H9 (cell line): Measurements from ENCODE around the gene IARS1. TPM values are rescaled to one million over a fixed set of nuclear protein-coding genes. Genes with fewer than 3 reads are reported as not detected.

Source experiments
- DNase-seq: peaks from one replicate; pipeline ENCODE4 v3.0.0-alpha.2; 2017
- H2AFZ ChIP-seq: one replicate; pipeline ENCODE4 v1.6.1; 2013; ENCODE audit warnings: mild to moderate bottlenecking, low read length, control low read depth, moderate library complexity
- H2AK5ac ChIP-seq: 2 replicates; pipeline ENCODE4 v1.6.1; 2013; ENCODE audit warnings: low read length, control low read depth, mixed read lengths; ENCODE audit not compliant: insufficient read length
- H2BK120ac ChIP-seq: one replicate; pipeline ENCODE4 v1.6.1; 2013; ENCODE audit warnings: low read depth, mild to moderate bottlenecking, low read length, control low read depth, inconsistent platforms; ENCODE audit not compliant: poor library complexity, severe bottlenecking
- H2BK12ac ChIP-seq: 2 replicates; pipeline ENCODE4 v1.6.1; 2013; ENCODE audit warnings: low read length, control low read depth, mixed read lengths, low read depth; ENCODE audit not compliant: insufficient read length
- H2BK15ac ChIP-seq: 2 replicates; pipeline ENCODE4 v1.6.1; 2013; ENCODE audit warnings: low read depth, low read length, control low read depth
- H2BK20ac ChIP-seq: one replicate; pipeline ENCODE4 v1.6.1; 2013; ENCODE audit warnings: low read depth, mild to moderate bottlenecking, low read length, control low read depth, inconsistent platforms; ENCODE audit not compliant: poor library complexity, severe bottlenecking
- H2BK5ac ChIP-seq: 2 replicates; pipeline ENCODE4 v1.6.1; 2013; ENCODE audit warnings: low read length, control low read depth, mixed read lengths; ENCODE audit not compliant: insufficient read length
- H3K14ac ChIP-seq: 2 replicates; pipeline ENCODE4 v1.6.1; 2013; ENCODE audit warnings: low read length, control low read depth; ENCODE audit not compliant: insufficient read depth
- H3K18ac ChIP-seq: 2 replicates; pipeline ENCODE4 v1.6.1; 2013; ENCODE audit warnings: low read depth, mild to moderate bottlenecking, mixed read lengths, low read length, control low read depth; ENCODE audit not compliant: insufficient read length
- H3K23ac ChIP-seq: 2 replicates; pipeline ENCODE4 v1.6.1; 2013; ENCODE audit warnings: low read length, control low read depth, mixed read lengths, low read depth; ENCODE audit not compliant: insufficient read length
- H3K23me2 ChIP-seq: 2 replicates; pipeline ENCODE4 v1.6.1; 2013; ENCODE audit warnings: low read depth, mild to moderate bottlenecking, mixed read lengths, low read length, control low read depth; ENCODE audit not compliant: insufficient read length, poor library complexity, severe bottlenecking
- H3K27ac ChIP-seq: 2 replicates; pipeline ENCODE4 v1.5.1; 2013; ENCODE audit warnings: low read length, control low read depth, mixed read lengths, low read depth; ENCODE audit not compliant: insufficient read length
- H3K27me3 ChIP-seq: 2 replicates; pipeline ENCODE4 v1.6.1; 2013; ENCODE audit warnings: low read length, control low read depth, inconsistent platforms; ENCODE audit not compliant: insufficient read depth
- H3K4ac ChIP-seq: 2 replicates; pipeline ENCODE4 v1.6.1; 2013; ENCODE audit warnings: low read depth, mild to moderate bottlenecking, control low read depth, inconsistent platforms, low read length, moderate library complexity
- H3K4me1 ChIP-seq: 2 replicates; pipeline ENCODE4 v1.6.1; 2013; ENCODE audit warnings: low read length, control low read depth, inconsistent platforms; ENCODE audit not compliant: insufficient read depth
- H3K4me2 ChIP-seq: 2 replicates; pipeline ENCODE4 v1.6.1; 2013; ENCODE audit warnings: low read length, control low read depth, mixed read lengths; ENCODE audit not compliant: insufficient read length, insufficient read depth
- H3K56ac ChIP-seq: 2 replicates; pipeline ENCODE4 v1.6.1; 2013; ENCODE audit warnings: low read depth, mild to moderate bottlenecking, mixed read lengths, low read length, control low read depth; ENCODE audit not compliant: insufficient read length
- H3K79me1 ChIP-seq: 2 replicates; pipeline ENCODE4 v1.6.1; 2013; ENCODE audit warnings: low read depth, mild to moderate bottlenecking, moderate library complexity, low read length, control low read depth, inconsistent platforms; ENCODE audit not compliant: insufficient read depth, poor library complexity, severe bottlenecking
- H3K79me2 ChIP-seq: 2 replicates; pipeline ENCODE4 v1.6.1; 2013; ENCODE audit warnings: low read length, control low read depth, inconsistent platforms; ENCODE audit not compliant: insufficient read depth
- H3K9ac ChIP-seq: 2 replicates; pipeline ENCODE4 v1.6.1; 2013; ENCODE audit warnings: low read length, control low read depth, mixed read lengths; ENCODE audit not compliant: insufficient read length; ENCODE audit errors: extremely low read depth
- H3K9me3 ChIP-seq: one replicate; pipeline ENCODE4 v1.6.1; 2013; ENCODE audit warnings: low read depth, low read length, inconsistent platforms; ENCODE audit not compliant: control insufficient read depth
- H3T11ph ChIP-seq: one replicate; pipeline ENCODE4 v1.6.1; 2013; ENCODE audit warnings: mild to moderate bottlenecking, low read length, control low read depth, inconsistent platforms
- H4K20me1 ChIP-seq: one replicate; pipeline ENCODE4 v1.6.1; 2013; ENCODE audit not compliant: control insufficient read depth, insufficient read length, insufficient read depth
- H4K5ac ChIP-seq: 2 replicates; pipeline ENCODE4 v1.6.1; 2013; ENCODE audit warnings: low read depth, mild to moderate bottlenecking, mixed read lengths, low read length, control low read depth; ENCODE audit not compliant: insufficient read length
- H4K8ac ChIP-seq: replicated peaks from 2 replicates; pipeline ENCODE4 v1.6.1; 2013; ENCODE audit warnings: low read length, control low read depth, mixed read lengths, low read depth; ENCODE audit not compliant: insufficient read length
- H4K91ac ChIP-seq: 2 replicates; pipeline ENCODE4 v1.6.1; 2013; ENCODE audit warnings: low read depth, mild to moderate bottlenecking, moderate library complexity, mixed read lengths, low read length, control low read depth; ENCODE audit not compliant: insufficient read length
- H3K27ac Mint-ChIP-seq, 3 experiments: 2 replicates in 2 of 3; 3 replicates in 1 of 3; pipeline ENCODE4 v1.8.0; 2020 to 2021; ENCODE audit warnings: mixed read lengths in 3 of 3, mild to moderate bottlenecking in 1 of 3, moderate library complexity in 1 of 3
- H3K27me3 Mint-ChIP-seq: 2 replicates; pipeline ENCODE4 v1.8.0; 2021; ENCODE audit warnings: low read depth, mild to moderate bottlenecking, moderate library complexity, mixed read lengths
- H3K36me3 Mint-ChIP-seq, 3 experiments: 2 replicates in 2 of 3; 3 replicates in 1 of 3; pipeline ENCODE4 v1.8.0; 2020 to 2021; ENCODE audit warnings: low read depth in 3 of 3, mixed read lengths in 3 of 3; ENCODE audit not compliant: insufficient read depth in 1 of 3
- H3K4me1 Mint-ChIP-seq, 2 experiments: 2 replicates each; pipeline ENCODE4 v1.8.0; 2020; ENCODE audit warnings: mixed read lengths in 2 of 2
- H3K4me3 Mint-ChIP-seq, 2 experiments: 2 replicates in 1 of 2; 3 replicates in 1 of 2; pipeline ENCODE4 v1.8.0; 2020 to 2021; ENCODE audit warnings: mild to moderate bottlenecking in 2 of 2, mixed read lengths in 2 of 2, moderate library complexity in 1 of 2
- H3K9me3 Mint-ChIP-seq, 2 experiments: 2 replicates in 1 of 2; 3 replicates in 1 of 2; pipeline ENCODE4 v1.8.0; 2020; ENCODE audit warnings: mild to moderate bottlenecking in 2 of 2, mixed read lengths in 2 of 2, moderate library complexity in 1 of 2
- total RNA-seq: library from RNA; stranded (reverse); gene quantifications from 2 replicates; pipeline ENCODE4 v1.2.1, GENCODE V29; 2021
- TF ChIP-seq, protein P1 (sequence below): fragments of 200-600 bp; sonication (generic); conservative IDR thresholded peaks from 3 replicates; pipeline ENCODE4 v1.8.0; 2021; ENCODE audit warnings: antibody characterized with exemption, mild to moderate bottlenecking

The IARS1 gene
- total RNA-seq, 1 experiment from 2014 or later: 234 TPM

DNA sequence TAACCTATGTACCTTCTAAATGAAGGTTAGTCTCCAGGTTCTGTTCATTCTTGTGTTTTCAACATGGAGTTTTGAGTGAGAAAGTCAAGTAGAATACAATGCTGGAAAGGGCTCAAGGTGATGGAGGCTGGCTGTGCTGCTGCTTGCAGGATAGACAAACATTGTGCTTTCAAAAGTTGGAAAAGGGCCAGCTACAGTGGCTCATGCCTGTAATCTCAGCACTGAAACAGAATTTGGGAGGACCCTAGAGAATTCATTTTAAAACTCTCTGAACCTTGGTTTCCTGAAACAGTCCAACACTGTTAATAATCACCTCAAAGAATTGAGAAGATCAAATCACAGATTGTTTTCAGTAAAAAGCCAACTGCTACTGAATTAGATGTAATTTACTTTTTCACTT lies 15.4 kb upstream of the IARS1 start:
- no peak overlapping the region for H3K27ac ChIP-seq
- H4K5ac ChIP-seq: no peak overlapping the region
- Mint-ChIP-seq H3K4me1 (no peaks in the 10 kb centered on the region), H3K27ac (no peak overlapping the region), H3K27me3 (no peaks in the 10 kb centered on the region), H3K9me3 (no peaks in the 10 kb centered on the region), H3K36me3 (peaks cover 28 to 88% (median 75%) of the 10 kb centered on the region in 3 experiments; a peak in 5 of 7 replicates), H3K4me3 (no peak overlapping the region)
- H3T11ph ChIP-seq: no peak overlapping the region
- no peak overlapping the region for H3K18ac ChIP-seq
- TF ChIP-seq, protein P1, sequence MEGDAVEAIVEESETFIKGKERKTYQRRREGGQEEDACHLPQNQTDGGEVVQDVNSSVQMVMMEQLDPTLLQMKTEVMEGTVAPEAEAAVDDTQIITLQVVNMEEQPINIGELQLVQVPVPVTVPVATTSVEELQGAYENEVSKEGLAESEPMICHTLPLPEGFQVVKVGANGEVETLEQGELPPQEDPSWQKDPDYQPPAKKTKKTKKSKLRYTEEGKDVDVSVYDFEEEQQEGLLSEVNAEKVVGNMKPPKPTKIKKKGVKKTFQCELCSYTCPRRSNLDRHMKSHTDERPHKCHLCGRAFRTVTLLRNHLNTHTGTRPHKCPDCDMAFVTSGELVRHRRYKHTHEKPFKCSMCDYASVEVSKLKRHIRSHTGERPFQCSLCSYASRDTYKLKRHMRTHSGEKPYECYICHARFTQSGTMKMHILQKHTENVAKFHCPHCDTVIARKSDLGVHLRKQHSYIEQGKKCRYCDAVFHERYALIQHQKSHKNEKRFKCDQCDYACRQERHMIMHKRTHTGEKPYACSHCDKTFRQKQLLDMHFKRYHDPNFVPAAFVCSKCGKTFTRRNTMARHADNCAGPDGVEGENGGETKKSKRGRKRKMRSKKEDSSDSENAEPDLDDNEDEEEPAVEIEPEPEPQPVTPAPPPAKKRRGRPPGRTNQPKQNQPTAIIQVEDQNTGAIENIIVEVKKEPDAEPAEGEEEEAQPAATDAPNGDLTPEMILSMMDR: no peak
- no peak overlapping the region for H4K8ac ChIP-seq
- no peak overlapping the region for H2BK5ac ChIP-seq
- no peak for DNase-seq
- H3K9ac ChIP-seq: no peak overlapping the region
- H3K79me1 ChIP-seq: peaks cover 4% of the 10 kb centered on the region
- no peak overlapping the region for H2BK20ac ChIP-seq
- H3K27me3 ChIP-seq: no peaks in the 10 kb centered on the region
- H3K9me3 ChIP-seq: no peaks in the 10 kb centered on the region
- H2BK120ac ChIP-seq: no peak overlapping the region
- H4K91ac ChIP-seq: no peak overlapping the region
- no peaks in the 10 kb centered on the region for H4K20me1 ChIP-seq
- no peak overlapping the region for H2BK12ac ChIP-seq
- H3K14ac ChIP-seq: no peak overlapping the region
- H2AK5ac ChIP-seq: no peak overlapping the region
- H3K79me2 ChIP-seq: no peaks in the 10 kb centered on the region
- no peak overlapping the region for H3K56ac ChIP-seq
- no peak overlapping the region for H2BK15ac ChIP-seq
- H2AFZ ChIP-seq: no peak overlapping the region
- H3K4me2 ChIP-seq: no peak overlapping the region
- H3K4me1 ChIP-seq: no peaks in the 10 kb centered on the region
- H3K23ac ChIP-seq: no peak overlapping the region
- no peaks in the 10 kb centered on the region for H3K23me2 ChIP-seq
- no peak overlapping the region for H3K4ac ChIP-seq
